GM12873 (cell line): ENCODE data around the gene AKAP17A.

Experiments
- CTCF ChIP-seq: IDR thresholded peaks from 2 replicates; pipeline ENCODE4 v1.5.1; 2012; ENCODE audit warnings: low read depth, mild to moderate bottlenecking, moderate library complexity, low read length, control low read depth; ENCODE audit not compliant: insufficient read depth; ENCODE audit errors: missing control alignments

AKAP17A gene

DNA sequence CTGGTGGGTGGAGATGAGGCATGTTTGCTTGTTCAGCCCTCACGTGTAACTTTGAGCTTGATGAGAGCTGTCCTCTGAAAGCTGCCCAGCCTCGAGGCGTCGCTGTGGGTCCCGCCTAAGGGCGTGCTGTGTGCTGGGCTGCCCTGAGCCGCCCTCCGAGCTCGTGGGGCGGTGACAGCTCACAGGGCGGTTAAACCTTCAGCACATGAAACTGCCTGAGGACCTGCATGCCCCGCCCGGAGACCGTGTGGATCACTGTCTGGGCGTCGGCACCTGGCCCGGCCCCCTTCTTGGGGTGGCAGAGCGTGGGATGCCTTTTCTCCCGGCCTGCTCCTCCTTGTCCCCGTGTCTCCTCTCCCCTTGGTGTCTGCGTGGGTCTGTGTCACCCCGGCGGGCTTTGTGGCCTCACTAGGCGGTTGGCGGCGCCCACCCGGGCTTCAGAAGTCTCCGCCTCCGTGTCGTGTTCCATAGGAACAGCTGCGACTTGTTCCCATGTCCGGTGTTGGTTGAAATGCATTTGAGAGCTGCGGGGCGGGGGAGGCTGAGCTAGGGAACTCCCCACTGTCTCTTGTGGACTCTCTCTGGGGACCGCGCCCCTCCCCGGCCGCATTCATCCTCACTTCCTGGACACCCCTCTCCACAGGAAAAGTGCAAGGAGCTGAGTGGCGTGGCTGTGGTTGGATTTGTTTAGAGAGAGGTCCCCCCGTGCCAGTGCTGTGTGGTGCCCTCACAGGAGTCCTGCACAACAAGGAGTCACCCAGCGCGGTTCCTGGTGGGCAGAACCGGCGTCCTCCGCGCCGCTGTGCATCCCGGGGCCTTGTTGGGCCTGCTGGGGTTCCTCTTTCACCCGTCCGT lies 6.8 kb downstream of the AKAP17A start:
- no peak for TF ChIP-seq CTCF

GRCh38 chrX:1598876-1599790 lies 7.7 kb downstream of the AKAP17A start:
- TF ChIP-seq CTCF: no peak

GRCh38 chrX:1599791-1600405 lies 8.5 kb downstream of the AKAP17A start:
- TF ChIP-seq CTCF: no peak

DNA sequence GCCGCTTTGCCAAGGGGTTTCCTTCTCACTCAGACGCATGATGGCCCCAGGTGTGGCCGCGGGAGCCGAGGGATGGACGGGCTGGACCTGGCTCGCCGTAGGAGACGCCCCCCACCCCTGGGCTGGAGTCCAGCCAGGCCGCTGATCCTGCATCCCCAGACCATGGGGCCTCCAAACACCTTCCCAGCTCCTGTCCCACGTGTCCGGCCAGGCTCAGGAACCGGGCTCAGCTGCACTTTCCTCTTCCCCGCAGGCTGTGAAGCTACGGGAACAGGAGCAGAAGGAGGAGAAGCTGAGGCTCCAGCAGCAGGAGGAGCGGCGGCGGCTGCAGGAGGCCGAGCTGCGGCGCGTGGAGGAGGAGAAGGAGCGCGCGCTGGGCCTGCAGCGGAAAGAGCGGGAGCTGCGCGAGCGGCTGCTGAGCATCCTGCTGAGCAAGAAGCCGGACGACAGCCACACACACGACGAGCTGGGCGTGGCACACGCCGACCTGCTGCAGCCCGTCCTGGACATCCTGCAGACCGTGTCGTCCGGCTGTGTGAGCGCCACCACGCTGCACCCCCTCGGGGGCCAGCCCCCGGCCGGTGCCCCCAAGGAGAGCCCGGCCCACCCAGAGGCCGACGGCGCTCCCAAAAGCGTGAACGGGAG lies 9.1 kb downstream of the AKAP17A start:
- no peak for TF ChIP-seq CTCF

DNA sequence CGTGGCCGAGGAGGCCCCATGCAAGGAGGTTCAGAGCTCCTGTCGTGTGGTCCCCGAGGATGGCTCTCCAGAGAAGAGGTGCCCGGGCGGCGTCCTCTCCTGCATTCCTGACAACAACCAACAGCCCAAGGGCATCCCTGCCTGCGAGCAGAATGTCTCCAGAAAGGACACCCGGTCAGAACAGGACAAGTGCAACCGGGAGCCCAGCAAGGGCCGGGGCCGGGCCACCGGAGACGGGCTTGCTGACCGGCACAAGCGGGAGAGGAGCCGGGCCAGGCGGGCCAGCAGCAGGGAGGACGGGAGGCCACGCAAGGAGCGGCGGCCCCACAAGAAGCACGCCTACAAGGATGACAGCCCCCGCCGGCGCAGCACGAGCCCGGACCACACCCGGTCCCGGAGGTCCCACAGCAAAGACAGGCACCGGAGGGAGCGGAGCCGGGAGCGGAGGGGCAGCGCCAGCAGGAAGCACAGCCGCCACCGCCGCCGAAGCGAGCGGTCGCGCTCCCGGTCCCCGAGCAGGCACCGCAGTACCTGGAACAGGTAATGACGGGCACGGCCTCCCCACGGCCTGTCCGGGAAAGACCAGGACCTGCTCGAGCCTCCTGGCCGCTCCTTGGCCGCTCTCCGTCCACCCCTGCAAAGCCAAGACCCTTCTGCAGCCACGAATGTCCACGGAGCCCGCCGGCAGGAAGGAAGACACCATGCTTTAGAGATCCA lies 9.8 kb downstream of the AKAP17A start:
- TF ChIP-seq CTCF: no peak

GRCh38 chrX:1601768-1602085 lies 10.3 kb downstream of the AKAP17A start:
- no peak for TF ChIP-seq CTCF
